ENCODE data around the gene SFXN5. TPM values are rescaled to one million over a fixed set of nuclear protein-coding genes. Genes with fewer than 3 reads are reported as not detected.

Gene SFXN5
- total RNA-seq, 1 donor from 2014 or later = 13.1 TPM

GRCh38 chr2:73036766-73037165 lies 34.7 kb downstream of the SFXN5 start:
- H3K36me3 ChIP-seq = no peaks in the 10 kb centered on the region
- DNase-seq (no peak), ATAC-seq (no peak)
- H3K4me1 ChIP-seq = no peaks in the 10 kb centered on the region
- intact Hi-C loops (cut with DNase I) = no loop called here
- TF ChIP-seq CTCF (IDR thresholded peaks at IDR 0.05) = no peak
- no peak overlapping the region for H3K4me3 ChIP-seq
- no peaks in the 10 kb centered on the region for H3K27me3 ChIP-seq
- H3K27ac ChIP-seq = no peak overlapping the region
- H3K9me3 ChIP-seq = no peaks in the 10 kb centered on the region

- no peak for ATAC-seq
- TF ChIP-seq CTCF (IDR thresholded peaks at IDR 0.05) = no peak
- intact Hi-C loops (cut with DNase I) = no loop called here
Observed at GRCh38 chr2:73035899-73036711, 35.4 kb downstream of the SFXN5 start.

GRCh38 chr2:73034661-73035375 lies 36.7 kb downstream of the SFXN5 start:
- TF ChIP-seq CTCF (IDR thresholded peaks at IDR 0.05) = no peak
- DNase-seq = no peak
- intact Hi-C loops (cut with DNase I) = no loop called here
- Histone ChIP-seq H3K36me3 (no peaks in the 10 kb centered on the region), H3K9me3 (no peaks in the 10 kb centered on the region), H3K4me3 (no peak overlapping the region), H3K27me3 (no peaks in the 10 kb centered on the region), H3K4me1 (no peaks in the 10 kb centered on the region), H3K27ac (no peak overlapping the region)
- ATAC-seq = peak; percentile 90

More at GRCh38 chr2:73035899-73036711, 35.4 kb downstream of the SFXN5 start:
- Histone ChIP-seq H3K36me3 (no peaks in the 10 kb centered on the region), H3K27me3 (no peaks in the 10 kb centered on the region), H3K27ac (no peak overlapping the region), H3K4me1 (no peaks in the 10 kb centered on the region), H3K9me3 (no peaks in the 10 kb centered on the region), H3K4me3 (no peak overlapping the region)
- DNase-seq = no peak

GRCh38 chr2:73033766-73034381 lies 37.6 kb downstream of the SFXN5 start:
- ATAC-seq = peak; percentile 31
- H3K27ac ChIP-seq = no peak overlapping the region
- intact Hi-C loops (cut with DNase I) = no loop called here

More at GRCh38 chr2:73033766-73034381, 37.6 kb downstream of the SFXN5 start:
- no peaks in the 10 kb centered on the region for H3K27me3 ChIP-seq
- no peak for DNase-seq
- TF ChIP-seq CTCF (IDR thresholded peaks at IDR 0.05) = no peak
- H3K4me1 ChIP-seq = no peaks in the 10 kb centered on the region
- no peaks in the 10 kb centered on the region for H3K9me3 ChIP-seq
- H3K36me3 ChIP-seq = no peaks in the 10 kb centered on the region
- H3K4me3 ChIP-seq = no peak overlapping the region
